Subcutaneous adipose tissue (tissue), 4 donors: Measurements from ENCODE around the gene IGF2BP3. TPM values are rescaled to one million over a fixed set of nuclear protein-coding genes. Genes with fewer than 3 reads are reported as not detected.

ENCODE experiments used
- CTCF ChIP-seq: fragments of 450-650 bp; IDR thresholded peaks from one replicate; pipeline ENCODE4 v1.5.1; 2016; ENCODE audit warnings: low read depth, mild to moderate bottlenecking, control low read depth, antibody characterized with exemption, moderate library complexity
- total RNA-seq, 4 donors: library from RNA; depleted of rRNA; stranded (reverse); fragments of >200 nt; gene quantifications; one replicate each; pipeline ENCODE4 v1.1.0, GENCODE V29; 2016

Gene IGF2BP3
- total RNA-seq, 4 donors from 2014 or later, result 0.94 to 3.6 (median 1.8) TPM

- TF ChIP-seq CTCF, result no peak
Measured at GRCh38 chr7:23347033-23347681, 123.1 kb downstream of the IGF2BP3 start.

- no peak for TF ChIP-seq CTCF
Measured at GRCh38 chr7:23346316-23346715, 124.0 kb downstream of the IGF2BP3 start.

- TF ChIP-seq CTCF, result no peak
Measured at GRCh38 chr7:23345601-23346000, 124.7 kb downstream of the IGF2BP3 start.

GRCh38 chr7:23343806-23344475 is 126.3 kb downstream of the IGF2BP3 start:
- TF ChIP-seq CTCF, result no peak

GRCh38 chr7:23343102-23343501 is 127.2 kb downstream of the IGF2BP3 start:
- no peak for TF ChIP-seq CTCF

GRCh38 chr7:23341846-23342598 is 128.3 kb downstream of the IGF2BP3 start:
- no peak for TF ChIP-seq CTCF

GRCh38 chr7:23338863-23339262 is 131.4 kb downstream of the IGF2BP3 start:
- TF ChIP-seq CTCF, result no peak
